ENCODE measurements around the gene JAZF1.

DNA sequence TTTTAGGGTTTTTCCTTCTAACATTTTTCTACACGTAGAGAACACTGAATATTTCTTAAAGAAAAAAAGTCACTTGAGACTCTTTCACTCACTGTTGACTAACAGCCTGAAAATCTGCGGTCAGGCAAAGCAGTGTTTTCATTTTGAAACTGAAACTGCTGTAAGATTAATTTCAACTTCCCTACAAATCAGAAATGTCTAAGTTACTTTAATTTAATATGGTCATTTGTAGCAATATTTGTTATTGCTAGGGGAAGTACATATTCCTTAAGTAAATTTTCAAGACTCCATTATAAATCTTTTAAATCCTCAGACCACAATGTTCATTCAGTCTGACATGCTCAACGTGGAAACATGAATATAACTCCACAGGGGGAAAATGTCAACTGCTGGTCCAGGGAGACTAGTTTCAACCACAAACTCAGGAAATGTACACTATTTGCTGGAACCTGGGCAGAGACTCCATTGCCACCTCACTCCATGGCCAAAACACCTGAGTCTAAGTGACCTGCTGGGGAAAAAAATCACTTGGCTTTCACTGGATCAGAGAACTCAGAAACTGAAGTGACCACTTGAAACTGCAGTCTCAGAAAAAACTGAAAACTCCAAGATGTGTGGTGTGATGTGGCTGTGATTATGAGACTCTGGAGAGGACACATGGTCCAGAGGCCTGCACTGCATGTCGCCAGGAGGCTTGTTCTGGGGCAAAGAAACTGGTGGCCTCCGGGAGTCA is 279.4 kb downstream of the JAZF1 start:
- no peak for TF ChIP-seq TCF12 (IDR thresholded peaks at IDR 0.05; ENCODE audit: low read depth)
- TF ChIP-seq TEAD4 (IDR thresholded peaks at IDR 0.05) = no peak
- TF ChIP-seq FOXM1 (IDR thresholded peaks at IDR 0.05; ENCODE audit: borderline replicate concordance, low read depth) = no peak
- TF ChIP-seq EP300 (IDR thresholded peaks at IDR 0.05; ENCODE audit: borderline replicate concordance) = no peak
- TF ChIP-seq, protein P1, sequence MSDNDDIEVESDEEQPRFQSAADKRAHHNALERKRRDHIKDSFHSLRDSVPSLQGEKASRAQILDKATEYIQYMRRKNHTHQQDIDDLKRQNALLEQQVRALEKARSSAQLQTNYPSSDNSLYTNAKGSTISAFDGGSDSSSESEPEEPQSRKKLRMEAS (IDR thresholded peaks at IDR 0.05) = no peak
- TF ChIP-seq NFIC (IDR thresholded peaks at IDR 0.05) = no peak
- no peak for TF ChIP-seq EGR1 (IDR thresholded peaks at IDR 0.05)
- no peak for TF ChIP-seq CEBPB (IDR thresholded peaks at IDR 0.05)
- no peak for TF ChIP-seq REST (IDR thresholded peaks at IDR 0.05; ENCODE audit: low read depth)
- TF ChIP-seq YY1 (IDR thresholded peaks at IDR 0.05; ENCODE audit: low read depth) = no peak
- TF ChIP-seq RAD21 (IDR thresholded peaks at IDR 0.05; ENCODE audit: low read depth) = no peak
- TF ChIP-seq USF1 (IDR thresholded peaks at IDR 0.05) = no peak
- TF ChIP-seq TAF1 (IDR thresholded peaks at IDR 0.05; ENCODE audit: low read depth) = no peak
